Transverse colon (tissue), 4 donors: ENCODE measurements around the gene HSF2BP.

Experiments
- CTCF ChIP-seq, 5 experiments: fragments of 200-600 bp in 3 of 5; fragments of 450-650 bp in 2 of 5; sonication (generic) in 3 of 5; IDR thresholded peaks; 1 replicate in 2 of 5; 2 replicates in 3 of 5; pipeline ENCODE4 v1.5.1; 2016 to 2017; ENCODE audit warnings: antibody characterized with exemption in 5 of 5, inconsistent platforms in 3 of 5, mild to moderate bottlenecking in 2 of 5, moderate library complexity in 1 of 5
- EP300 ChIP-seq: sonication (generic); formaldehyde crosslinking; IDR thresholded peaks from one replicate; pipeline ENCODE4 v1.6.1; 2017; ENCODE audit warnings: antibody characterized with exemption, low read depth
- POLR2AphosphoS5 ChIP-seq, 3 donors: sonication (generic); formaldehyde crosslinking; IDR thresholded peaks; one replicate each; pipeline ENCODE4 v1.6.1; 2016; ENCODE audit warnings: antibody characterized with exemption in 3 of 3

- TF ChIP-seq EP300 (no peak), CTCF (IDR thresholded peaks at IDR 0.05) (no peak), POLR2AphosphoS5 (IDR thresholded peaks at IDR 0.05) (no peak)
Observed at GRCh38 chr21:43676391-43676790, 17.1 kb upstream of the HSF2BP start.
